DOHH2 (cell line): Measurements from ENCODE around the gene ITPKB.

Experiments
- EZH2phosphoT487 ChIP-seq: fragments of 200-600 bp; sonication (generic); IDR thresholded peaks from 2 replicates; pipeline ENCODE4 v1.6.1; 2017; ENCODE audit warnings: borderline replicate concordance, mild to moderate bottlenecking, antibody characterized with exemption, low read length, moderate library complexity, mixed read lengths
- TF ChIP-seq, protein P1 (sequence below): fragments of 200-600 bp; sonication (generic); IDR thresholded peaks from one replicate; pipeline ENCODE4 v1.5.1; 2014; ENCODE audit warnings: antibody characterized with exemption, mild to moderate bottlenecking, low read depth, low read length; ENCODE audit not compliant: poor library complexity, severe bottlenecking

- TF ChIP-seq, protein P1, sequence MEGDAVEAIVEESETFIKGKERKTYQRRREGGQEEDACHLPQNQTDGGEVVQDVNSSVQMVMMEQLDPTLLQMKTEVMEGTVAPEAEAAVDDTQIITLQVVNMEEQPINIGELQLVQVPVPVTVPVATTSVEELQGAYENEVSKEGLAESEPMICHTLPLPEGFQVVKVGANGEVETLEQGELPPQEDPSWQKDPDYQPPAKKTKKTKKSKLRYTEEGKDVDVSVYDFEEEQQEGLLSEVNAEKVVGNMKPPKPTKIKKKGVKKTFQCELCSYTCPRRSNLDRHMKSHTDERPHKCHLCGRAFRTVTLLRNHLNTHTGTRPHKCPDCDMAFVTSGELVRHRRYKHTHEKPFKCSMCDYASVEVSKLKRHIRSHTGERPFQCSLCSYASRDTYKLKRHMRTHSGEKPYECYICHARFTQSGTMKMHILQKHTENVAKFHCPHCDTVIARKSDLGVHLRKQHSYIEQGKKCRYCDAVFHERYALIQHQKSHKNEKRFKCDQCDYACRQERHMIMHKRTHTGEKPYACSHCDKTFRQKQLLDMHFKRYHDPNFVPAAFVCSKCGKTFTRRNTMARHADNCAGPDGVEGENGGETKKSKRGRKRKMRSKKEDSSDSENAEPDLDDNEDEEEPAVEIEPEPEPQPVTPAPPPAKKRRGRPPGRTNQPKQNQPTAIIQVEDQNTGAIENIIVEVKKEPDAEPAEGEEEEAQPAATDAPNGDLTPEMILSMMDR: peak; percentile 12
- no peak for TF ChIP-seq EZH2phosphoT487
Observed at GRCh38 chr1:226738421-226738994, 574 bp downstream of the ITPKB start.
